GM12878 (cell line): ENCODE results near the gene NTF3. TPM values are rescaled to one million over a fixed set of nuclear protein-coding genes. Genes with fewer than 3 reads are reported as not detected.

ENCODE experiments used
- ATAC-seq: fragments of 200-7000 bp; cut with Tn5 transposase; 3 replicates; pipeline ENCODE4 v1.9.1; 2020; ENCODE audit warnings: mild to moderate bottlenecking, moderate library complexity
- BruUV-seq: library from RNA; stranded (reverse); fragments of 400-500 nt; replicated peaks from 2 replicates; lab custom pipeline; 2021; lab: Mats Ljungman, UMichigan
- CTCF ChIA-PET: fragments of 300-600 bp; sonication (Branson Sonifier 250); formaldehyde crosslinking; extraction: SDS; loops from one replicate; lab custom pipeline; 2021; ENCODE audit warnings: inconsistent platforms; lab: Yijun Ruan, JAX
- POLR2A ChIA-PET: fragments of 350-600 bp; formaldehyde crosslinking; extraction: SDS; loops from one replicate; lab custom pipeline; 2021; ENCODE audit warnings: inconsistent platforms; lab: Charles Lee
- RAD21 ChIA-PET: fragments of 300-600 bp; sonication (Branson Sonifier 250); formaldehyde crosslinking; loops from one replicate; lab custom pipeline; 2023; ENCODE audit warnings: antibody characterized with exemption; ENCODE audit not compliant: unreplicated experiment; lab: Charles Lee
- SMC1A ChIA-PET: fragments of 300-600 bp; sonication (Branson Sonifier 250); formaldehyde crosslinking; loops from one replicate; lab custom pipeline; 2023; ENCODE audit not compliant: unreplicated experiment, uncharacterized antibody; lab: Charles Lee
- DNase-seq: peaks from one replicate; pipeline ENCODE4 v3.0.0-alpha.2; 2011; ENCODE audit warnings: low read depth, low spot score
- FAIRE-seq: peaks from 3 replicates; lab custom pipeline; 2011; peaks lifted over from hg19 to GRCh38; lab: Jason Lieb, UNC
- H2AFZ ChIP-seq: 2 replicates; pipeline ENCODE4 v1.6.0; 2011; ENCODE audit warnings: low read depth, low read length, control low read depth; ENCODE audit not compliant: control insufficient read depth
- H3K27ac ChIP-seq: 2 replicates; pipeline ENCODE4 v1.5.1; 2011; ENCODE audit warnings: control low read depth; ENCODE audit not compliant: control insufficient read depth, insufficient read depth
- H3K27me3 ChIP-seq, 2 experiments: replicated peaks in 1 of 2; 2 replicates each; pipeline versions ENCODE4 v1.6.0 to v1.6.1; 2011; ENCODE audit warnings: low read length in 1 of 2; ENCODE audit not compliant: control insufficient read depth in 2 of 2, insufficient read depth in 2 of 2
- H3K36me3 ChIP-seq, 2 experiments: 2 replicates each; pipeline ENCODE4 v1.5.1; 2011; ENCODE audit warnings: low read length in 1 of 2; ENCODE audit not compliant: control insufficient read depth in 2 of 2, insufficient read depth in 2 of 2
- H3K4me1 ChIP-seq: 2 replicates; pipeline ENCODE4 v1.6.1; 2011; ENCODE audit warnings: mild to moderate bottlenecking, low read length, moderate library complexity, mixed read lengths; ENCODE audit not compliant: control insufficient read depth, insufficient read depth
- H3K4me2 ChIP-seq: 2 replicates; pipeline ENCODE4 v1.6.0; 2011; ENCODE audit warnings: control low read depth; ENCODE audit not compliant: control insufficient read depth, insufficient read depth
- H3K4me3 ChIP-seq: fragments of 200-600 bp; sonication (generic); 2 replicates; pipeline ENCODE4 v1.5.1; 2016
- H3K79me2 ChIP-seq: 2 replicates; pipeline ENCODE4 v1.6.0; 2011; ENCODE audit warnings: low read length; ENCODE audit not compliant: control insufficient read depth, insufficient read depth
- H3K9ac ChIP-seq: 2 replicates; pipeline ENCODE4 v1.8.0; 2011; ENCODE audit warnings: low read length, control low read depth, mixed read lengths; ENCODE audit not compliant: control insufficient read depth, insufficient read depth
- H3K9me3 ChIP-seq: replicated peaks from 3 replicates; pipeline ENCODE4 v1.5.1; 2011; ENCODE audit warnings: mild to moderate bottlenecking, low read length; ENCODE audit not compliant: control insufficient read depth, insufficient read depth
- H4K20me1 ChIP-seq: 2 replicates; pipeline ENCODE4 v1.6.0; 2011; ENCODE audit not compliant: control insufficient read depth, insufficient read depth
- CREM ChIP-seq: IDR thresholded peaks from 2 replicates; pipeline ENCODE4 v1.6.1; 2014; ENCODE audit warnings: antibody characterized with exemption, low read depth
- HCFC1 ChIP-seq: fragments of 150-350 bp; IDR thresholded peaks from 2 replicates; pipeline ENCODE4 v1.6.1; 2014; ENCODE audit warnings: low read length
- IRF3 ChIP-seq: fragments of 450-650 bp; IDR thresholded peaks from 2 replicates; pipeline ENCODE4 v1.6.1; 2014; ENCODE audit warnings: mild to moderate bottlenecking
- KLF5 ChIP-seq: fragments of 450-650 bp; IDR thresholded peaks from 2 replicates; pipeline ENCODE4 v1.6.1; 2014; ENCODE audit warnings: mild to moderate bottlenecking; ENCODE audit not compliant: partially characterized antibody
- MTA2 ChIP-seq: fragments of 450-650 bp; IDR thresholded peaks from 2 replicates; pipeline ENCODE4 v1.6.1; 2016; ENCODE audit warnings: low read depth, mild to moderate bottlenecking, moderate library complexity
- NBN ChIP-seq: fragments of 450-650 bp; IDR thresholded peaks from 2 replicates; pipeline ENCODE4 v1.6.1; 2016
- NR2F1 ChIP-seq: fragments of 450-650 bp; conservative IDR thresholded peaks from 2 replicates; pipeline ENCODE4 v1.6.1; 2017; ENCODE audit warnings: mild to moderate bottlenecking
- PAX5 ChIP-seq: IDR thresholded peaks from 2 replicates; pipeline ENCODE4 v1.6.1; 2011; ENCODE audit warnings: low read depth, low read length, borderline replicate concordance
- RFX5 ChIP-seq: IDR thresholded peaks from 2 replicates; pipeline ENCODE4 v1.6.1; 2011; ENCODE audit warnings: low read depth, low read length, improper control_type of control experiment
- TAF1 ChIP-seq: IDR thresholded peaks from 2 replicates; pipeline ENCODE4 v1.6.1; 2011; ENCODE audit warnings: mild to moderate bottlenecking, low read depth, low read length, borderline replicate concordance
- ZNF687 ChIP-seq: fragments of 450-650 bp; IDR thresholded peaks from 2 replicates; pipeline ENCODE4 v1.6.1; 2017; ENCODE audit warnings: mild to moderate bottlenecking, moderate library complexity
- WGBS: methylation state at CpG from one replicate; pipeline ENCODE4 v1.1.6; 2016; ENCODE audit warnings: low lambda C conversion rate; ENCODE audit not compliant: insufficient replicate concordance, insufficient coverage; ENCODE audit errors: missing lambda C conversion rate; 5-methylcytosine and 5-hydroxymethylcytosine counted together
- in situ Hi-C: fragments of 300-500 bp; cut with MboI; formaldehyde crosslinking; loops from 9 replicates; pipeline ENCODE4 v1.14.3; 2018; ENCODE audit warnings: mixed read lengths
- intact Hi-C: fragments of 100-400 bp; cut with micrococcal nuclease; formaldehyde crosslinking; loops from one replicate; pipeline ENCODE4 v1.14.2; 2022; ENCODE audit not compliant: unreplicated experiment
- polyA plus RNA-seq, 11 experiments: library from polyadenylated mRNA; depleted of rRNA in 4 of 11; unstranded in 6 of 11; stranded (reverse) in 5 of 11; fragments of >200 nt; fragmentation: Nextera tagmentation in 4 of 11; fragmentation: Illumina TruSeq in 1 of 11; extraction: Ambion mirVana in 4 of 11; extraction: Trizol in 1 of 11; gene quantifications; 1 replicate in 1 of 11; 2 replicates in 10 of 11; pipeline versions ENCODE4 v1.2.1 to v1.2.3, GENCODE V29; 2011 to 2016; ENCODE audit warnings: inconsistent platforms in 2 of 11, missing spikeins in 2 of 11, low read depth in 1 of 11
- total RNA-seq, 4 experiments: library from RNA; depleted of rRNA in 3 of 4; stranded (reverse); fragments of >200 nt in 3 of 4; fragmentation: Illumina TruSeq in 1 of 4; extraction: Trizol in 1 of 4; gene quantifications; 2 replicates each; pipeline versions ENCODE4 v1.2.1 to v1.2.3, GENCODE V29; 2013 to 2021

Gene NTF3
- total and polyA plus RNA-seq, 10 of the 15 experiments (the other 5 are each of a cell fraction or from before 2014, with no cell fraction given): 0.07 TPM; not detected in 9

- no peak for TF ChIP-seq NBN
- no peak for TF ChIP-seq CREM
- TF ChIP-seq IRF3: no peak
- TF ChIP-seq KLF5: no peak
- TF ChIP-seq TAF1: no peak
- no peak for TF ChIP-seq RFX5
- TF ChIP-seq ZNF687: no peak
These were observed 30.1 kb downstream of the NTF3 start (continued) for GRCh38 chr12:5461966-5462365.

- Histone ChIP-seq H3K4me1 (no peaks in the 10 kb centered on the region), H3K36me3 (no peaks in the 10 kb centered on the region), H3K4me3 (no peak overlapping the region), H3K79me2 (no peaks in the 10 kb centered on the region), H3K27ac (no peak overlapping the region), H4K20me1 (no peaks in the 10 kb centered on the region), H3K27me3 (peaks cover 2 to 7% of the 10 kb centered on the region in 2 experiments; a peak in 3 of 4 replicates), H3K4me2 (no peak overlapping the region), H3K9ac (no peak overlapping the region), H2AFZ (no peak overlapping the region), H3K9me3 (no peaks in the 10 kb centered on the region)
- ChIA-PET SMC1A (no interaction called here), POLR2A (no interaction called here), RAD21 (no interaction called here), CTCF (no interaction called here)
- BruUV-seq: no TSS peak
- intact Hi-C loops: no loop called here
- TF ChIP-seq MTA2: no peak
- no peak for TF ChIP-seq NR2F1
- no peak for TF ChIP-seq PAX5
- TF ChIP-seq HCFC1: no peak
- DNase-seq (no peak), ATAC-seq (no peak), FAIRE-seq (no peak)
- in situ Hi-C loops: no loop called here
- WGBS: 3% methylated on average over 2 of the region's 2 CpGs
These were observed 32.2 kb downstream of the NTF3 start for GRCh38 chr12:5464096-5464495.
